ENCODE results near the gene SPCS3.
A peak's percentile ranks its signal among the peaks of the same experiment; 100 is the strongest.

SPCS3 gene

DNA sequence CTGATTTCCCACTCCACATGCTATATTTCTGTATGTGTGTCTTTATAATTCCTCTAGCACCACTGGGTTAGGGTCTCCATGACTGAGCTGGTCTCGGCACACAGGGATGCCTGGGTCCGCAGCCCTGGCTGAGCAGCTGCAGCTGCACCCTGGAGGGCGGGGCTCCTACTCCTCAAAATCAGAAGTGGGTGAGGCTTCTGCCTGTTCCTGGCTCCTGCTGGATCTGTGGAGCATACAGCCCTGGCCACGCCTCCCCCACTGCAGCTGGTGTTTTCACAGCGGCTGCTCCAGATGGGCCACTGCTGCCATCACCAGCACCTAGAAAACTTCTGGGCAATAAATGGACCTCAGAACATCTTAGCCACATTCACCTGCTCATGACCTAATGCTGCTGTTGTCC, 30.9 kb downstream of the SPCS3 start:
- no peak for DNase-seq (ENCODE audit: low read depth)
- no peaks in the 10 kb centered on the region for H3K36me3 ChIP-seq (ENCODE audit: control insufficient read depth, insufficient read depth, low read length, severe bottlenecking)
- H3K4me1 ChIP-seq (ENCODE audit: control insufficient read depth, insufficient read depth, low read length) = no peaks in the 10 kb centered on the region
- no peak overlapping the region for H3K9ac ChIP-seq (ENCODE audit: low read length)
- H3K9me3 ChIP-seq (ENCODE audit: control insufficient read depth, low read length) = no peaks in the 10 kb centered on the region
- no peaks in the 10 kb centered on the region for H3K27me3 ChIP-seq (replicated peaks; ENCODE audit: control insufficient read depth, insufficient read depth, low read length)
- H3K4me3 ChIP-seq (ENCODE audit: low read length) = no peak overlapping the region

- Histone ChIP-seq H3K9ac (ENCODE audit: low read length) (no peak overlapping the region), H3K9me3 (ENCODE audit: control insufficient read depth, low read length) (no peaks in the 10 kb centered on the region), H3K36me3 (ENCODE audit: control insufficient read depth, insufficient read depth, low read length, severe bottlenecking) (no peaks in the 10 kb centered on the region), H3K27me3 (replicated peaks; ENCODE audit: control insufficient read depth, insufficient read depth, low read length) (no peaks in the 10 kb centered on the region), H3K4me1 (ENCODE audit: control insufficient read depth, insufficient read depth, low read length) (peaks cover 20% of the 10 kb centered on the region), H3K4me3 (ENCODE audit: low read length) (no peak overlapping the region)
- DNase-seq (ENCODE audit: low read depth) = no peak
Measured at GRCh38 chr4:176354884-176355283, 35.1 kb downstream of the SPCS3 start.

GRCh38 chr4:176357359-176358082, 37.8 kb downstream of the SPCS3 start:
- H3K9ac ChIP-seq (ENCODE audit: low read length) = no peak overlapping the region
- no peak overlapping the region for H3K4me3 ChIP-seq (ENCODE audit: low read length)
- H3K4me1 ChIP-seq (ENCODE audit: control insufficient read depth, insufficient read depth, low read length) = peaks cover 31% of the 10 kb centered on the region
- DNase-seq (ENCODE audit: low read depth) = no peak
- no peaks in the 10 kb centered on the region for H3K36me3 ChIP-seq (ENCODE audit: control insufficient read depth, insufficient read depth, low read length, severe bottlenecking)
- H3K9me3 ChIP-seq (ENCODE audit: control insufficient read depth, low read length) = no peaks in the 10 kb centered on the region
- H3K27me3 ChIP-seq (replicated peaks; ENCODE audit: control insufficient read depth, insufficient read depth, low read length) = no peaks in the 10 kb centered on the region

GRCh38 chr4:176358083-176358469, 38.3 kb downstream of the SPCS3 start:
- Histone ChIP-seq H3K27me3 (replicated peaks; ENCODE audit: control insufficient read depth, insufficient read depth, low read length) (no peaks in the 10 kb centered on the region), H3K9me3 (ENCODE audit: control insufficient read depth, low read length) (no peaks in the 10 kb centered on the region), H3K36me3 (ENCODE audit: control insufficient read depth, insufficient read depth, low read length, severe bottlenecking) (no peaks in the 10 kb centered on the region), H3K4me3 (ENCODE audit: low read length) (no peak overlapping the region), H3K9ac (ENCODE audit: low read length) (no peak overlapping the region), H3K4me1 (ENCODE audit: control insufficient read depth, insufficient read depth, low read length) (peaks cover 31% of the 10 kb centered on the region)
- DNase-seq (ENCODE audit: low read depth) = no peak

DNA sequence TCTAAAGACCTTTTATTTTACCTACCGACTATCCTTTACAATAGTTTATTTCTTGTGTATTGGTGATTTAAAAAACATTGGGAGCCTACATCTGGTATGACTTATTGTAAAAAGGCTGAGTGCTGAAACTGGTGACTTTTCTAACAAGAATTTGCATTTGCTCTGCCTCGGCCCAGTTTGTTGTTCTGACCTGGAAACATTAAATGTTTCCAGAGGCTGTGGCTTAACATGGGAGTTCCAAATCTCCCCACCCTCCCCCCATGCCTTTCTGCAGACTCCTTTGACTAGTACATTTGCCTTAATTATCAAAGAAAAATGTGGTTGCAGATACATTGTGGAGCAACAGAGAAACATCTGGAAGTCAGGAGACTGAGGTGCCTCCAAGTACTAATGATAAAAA, 39.8 kb downstream of the SPCS3 start:
- DNase-seq (ENCODE audit: low read depth) = peak; percentile 91
- Histone ChIP-seq H3K4me1 (ENCODE audit: control insufficient read depth, insufficient read depth, low read length) (peaks cover 31% of the 10 kb centered on the region), H3K4me3 (ENCODE audit: low read length) (peak overlapping the region; percentile 20), H3K27me3 (replicated peaks; ENCODE audit: control insufficient read depth, insufficient read depth, low read length) (no peaks in the 10 kb centered on the region), H3K9ac (ENCODE audit: low read length) (no peak overlapping the region), H3K9me3 (ENCODE audit: control insufficient read depth, low read length) (no peaks in the 10 kb centered on the region), H3K36me3 (ENCODE audit: control insufficient read depth, insufficient read depth, low read length, severe bottlenecking) (no peaks in the 10 kb centered on the region)

GRCh38 chr4:176360446-176360845, 40.7 kb downstream of the SPCS3 start:
- Histone ChIP-seq H3K4me3 (ENCODE audit: low read length) (no peak overlapping the region), H3K36me3 (ENCODE audit: control insufficient read depth, insufficient read depth, low read length, severe bottlenecking) (no peaks in the 10 kb centered on the region), H3K9me3 (ENCODE audit: control insufficient read depth, low read length) (no peaks in the 10 kb centered on the region), H3K27me3 (replicated peaks; ENCODE audit: control insufficient read depth, insufficient read depth, low read length) (no peaks in the 10 kb centered on the region), H3K9ac (ENCODE audit: low read length) (no peak overlapping the region), H3K4me1 (ENCODE audit: control insufficient read depth, insufficient read depth, low read length) (peaks cover 31% of the 10 kb centered on the region)
- DNase-seq (ENCODE audit: low read depth) = peak; percentile 42

DNA sequence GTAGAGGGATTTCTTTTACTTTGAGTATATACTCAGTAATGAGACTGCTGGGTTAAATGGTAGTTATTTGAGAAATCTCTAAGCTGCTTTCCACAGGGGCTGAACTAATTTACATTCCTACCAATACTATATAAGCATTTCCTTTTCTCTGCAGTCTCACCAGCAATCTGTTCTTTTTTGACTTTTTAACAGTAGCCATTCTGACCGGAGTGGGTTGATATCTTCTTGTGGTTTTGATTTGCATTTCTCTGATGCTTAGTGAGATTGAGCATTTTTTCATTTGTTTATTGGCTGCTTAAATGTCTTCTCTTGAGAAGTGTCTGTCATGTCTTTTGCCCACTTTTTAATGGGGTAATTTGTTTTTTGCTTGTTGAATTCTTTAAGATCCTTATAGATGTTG, 43.3 kb downstream of the SPCS3 start:
- peaks cover 24% of the 10 kb centered on the region for H3K4me1 ChIP-seq (ENCODE audit: control insufficient read depth, insufficient read depth, low read length)
- no peaks in the 10 kb centered on the region for H3K27me3 ChIP-seq (replicated peaks; ENCODE audit: control insufficient read depth, insufficient read depth, low read length)
- peaks cover 7% of the 10 kb centered on the region for H3K9me3 ChIP-seq (ENCODE audit: control insufficient read depth, low read length)
- no peaks in the 10 kb centered on the region for H3K36me3 ChIP-seq (ENCODE audit: control insufficient read depth, insufficient read depth, low read length, severe bottlenecking)
- DNase-seq (ENCODE audit: low read depth) = peak; percentile 24
- no peak overlapping the region for H3K4me3 ChIP-seq (ENCODE audit: low read length)
- H3K9ac ChIP-seq (ENCODE audit: low read length) = no peak overlapping the region

- Histone ChIP-seq H3K36me3 (ENCODE audit: control insufficient read depth, insufficient read depth, low read length, severe bottlenecking) (no peaks in the 10 kb centered on the region), H3K4me1 (ENCODE audit: control insufficient read depth, insufficient read depth, low read length) (no peaks in the 10 kb centered on the region)
- DNase-seq (ENCODE audit: low read depth) = no peak
Measured at GRCh38 chr4:176367771-176368465, 48.2 kb downstream of the SPCS3 start.

GRCh38 chr4:176376032-176376614, 56.4 kb downstream of the SPCS3 start:
- peak; percentile 74 for DNase-seq (ENCODE audit: low read depth)
- H3K9me3 ChIP-seq (ENCODE audit: control insufficient read depth, low read length) = no peaks in the 10 kb centered on the region
- H3K9ac ChIP-seq (ENCODE audit: low read length) = no peak overlapping the region
- H3K36me3 ChIP-seq (ENCODE audit: control insufficient read depth, insufficient read depth, low read length, severe bottlenecking) = no peaks in the 10 kb centered on the region
- H3K27me3 ChIP-seq (replicated peaks; ENCODE audit: control insufficient read depth, insufficient read depth, low read length) = no peaks in the 10 kb centered on the region
- no peak overlapping the region for H3K4me3 ChIP-seq (ENCODE audit: low read length)
- no peaks in the 10 kb centered on the region for H3K4me1 ChIP-seq (ENCODE audit: control insufficient read depth, insufficient read depth, low read length)

More at GRCh38 chr4:176367771-176368465, 48.2 kb downstream of the SPCS3 start:
- no peak overlapping the region for H3K9ac ChIP-seq (ENCODE audit: low read length)
- H3K4me3 ChIP-seq (ENCODE audit: low read length) = no peak overlapping the region
- H3K27me3 ChIP-seq (replicated peaks; ENCODE audit: control insufficient read depth, insufficient read depth, low read length) = no peaks in the 10 kb centered on the region
- peaks cover 7% of the 10 kb centered on the region for H3K9me3 ChIP-seq (ENCODE audit: control insufficient read depth, low read length)

- Histone ChIP-seq H3K27me3 (replicated peaks; ENCODE audit: control insufficient read depth, insufficient read depth, low read length) (no peaks in the 10 kb centered on the region), H3K9me3 (ENCODE audit: control insufficient read depth, low read length) (no peaks in the 10 kb centered on the region), H3K9ac (ENCODE audit: low read length) (no peak overlapping the region), H3K36me3 (ENCODE audit: control insufficient read depth, insufficient read depth, low read length, severe bottlenecking) (no peaks in the 10 kb centered on the region), H3K4me1 (ENCODE audit: control insufficient read depth, insufficient read depth, low read length) (no peaks in the 10 kb centered on the region), H3K4me3 (ENCODE audit: low read length) (no peak overlapping the region)
- DNase-seq (ENCODE audit: low read depth) = peak; percentile 55
Measured at GRCh38 chr4:176377780-176378179, 58.0 kb downstream of the SPCS3 start.

DNA sequence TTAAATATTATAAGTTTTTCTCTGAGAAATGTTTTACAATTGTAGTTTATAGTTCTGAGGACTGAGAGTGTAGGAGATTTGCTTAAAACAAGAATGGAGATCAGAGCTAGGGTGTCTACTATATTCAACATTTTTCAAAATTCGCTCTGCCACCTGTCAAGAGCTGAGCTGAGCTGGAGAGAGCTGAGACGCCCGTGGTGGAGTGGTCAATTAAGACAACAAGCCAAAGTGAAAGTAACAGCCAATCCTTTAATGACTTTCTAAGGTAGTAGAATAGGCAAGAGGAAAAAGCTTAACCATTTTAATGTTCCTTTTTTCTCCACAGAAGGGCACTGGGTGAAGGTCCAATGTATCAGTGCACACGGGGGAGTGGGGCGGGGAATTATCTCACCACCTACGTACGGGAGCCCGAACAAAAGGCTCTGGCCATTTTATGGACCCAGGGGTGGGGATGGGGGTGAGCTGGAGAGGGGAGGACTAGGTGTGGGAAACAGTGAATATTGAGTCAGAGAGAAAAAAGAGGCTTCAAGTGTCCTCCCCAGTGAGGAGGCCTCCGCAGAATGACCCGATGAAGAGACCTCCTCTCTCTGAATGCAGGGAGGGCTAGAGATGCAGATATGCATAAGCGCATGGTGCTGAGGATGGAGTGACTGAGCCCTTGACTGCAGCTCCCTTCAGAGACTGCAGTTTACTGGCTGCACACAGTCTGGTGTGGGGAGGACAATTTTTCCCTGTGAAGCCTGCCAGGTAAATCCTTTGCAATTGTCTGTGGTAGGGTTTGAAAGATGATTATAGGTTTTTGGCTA, 60.8 kb downstream of the SPCS3 start:
- Histone ChIP-seq H3K9ac (ENCODE audit: low read length) (no peak overlapping the region), H3K9me3 (ENCODE audit: control insufficient read depth, low read length) (no peaks in the 10 kb centered on the region), H3K4me1 (ENCODE audit: control insufficient read depth, insufficient read depth, low read length) (no peaks in the 10 kb centered on the region), H3K27me3 (replicated peaks; ENCODE audit: control insufficient read depth, insufficient read depth, low read length) (no peaks in the 10 kb centered on the region), H3K4me3 (ENCODE audit: low read length) (no peak overlapping the region), H3K36me3 (ENCODE audit: control insufficient read depth, insufficient read depth, low read length, severe bottlenecking) (no peaks in the 10 kb centered on the region)
- DNase-seq (ENCODE audit: low read depth) = no peak
